ENCODE data around the gene MEOX1. TPM values are rescaled to one million over a fixed set of nuclear protein-coding genes. Genes with fewer than 3 reads are reported as not detected.

Gene MEOX1
- total RNA-seq, 4 donors from 2014 or later, result 2.7 to 6.4 (median 4.2) TPM

GRCh38 chr17:43664096-43664495, 2.4 kb upstream of the MEOX1 start:
- no peak for TF ChIP-seq POLR2AphosphoS5 (IDR thresholded peaks at IDR 0.05)
- no peak for TF ChIP-seq POLR2A (IDR thresholded peaks at IDR 0.05)
- TF ChIP-seq, protein P1, sequence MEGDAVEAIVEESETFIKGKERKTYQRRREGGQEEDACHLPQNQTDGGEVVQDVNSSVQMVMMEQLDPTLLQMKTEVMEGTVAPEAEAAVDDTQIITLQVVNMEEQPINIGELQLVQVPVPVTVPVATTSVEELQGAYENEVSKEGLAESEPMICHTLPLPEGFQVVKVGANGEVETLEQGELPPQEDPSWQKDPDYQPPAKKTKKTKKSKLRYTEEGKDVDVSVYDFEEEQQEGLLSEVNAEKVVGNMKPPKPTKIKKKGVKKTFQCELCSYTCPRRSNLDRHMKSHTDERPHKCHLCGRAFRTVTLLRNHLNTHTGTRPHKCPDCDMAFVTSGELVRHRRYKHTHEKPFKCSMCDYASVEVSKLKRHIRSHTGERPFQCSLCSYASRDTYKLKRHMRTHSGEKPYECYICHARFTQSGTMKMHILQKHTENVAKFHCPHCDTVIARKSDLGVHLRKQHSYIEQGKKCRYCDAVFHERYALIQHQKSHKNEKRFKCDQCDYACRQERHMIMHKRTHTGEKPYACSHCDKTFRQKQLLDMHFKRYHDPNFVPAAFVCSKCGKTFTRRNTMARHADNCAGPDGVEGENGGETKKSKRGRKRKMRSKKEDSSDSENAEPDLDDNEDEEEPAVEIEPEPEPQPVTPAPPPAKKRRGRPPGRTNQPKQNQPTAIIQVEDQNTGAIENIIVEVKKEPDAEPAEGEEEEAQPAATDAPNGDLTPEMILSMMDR (IDR thresholded peaks at IDR 0.05), result no peak
- no peak for TF ChIP-seq EP300 (IDR thresholded peaks at IDR 0.05)
- WGBS, result 88% methylated on average over 12 of the region's 12 CpGs

DNA sequence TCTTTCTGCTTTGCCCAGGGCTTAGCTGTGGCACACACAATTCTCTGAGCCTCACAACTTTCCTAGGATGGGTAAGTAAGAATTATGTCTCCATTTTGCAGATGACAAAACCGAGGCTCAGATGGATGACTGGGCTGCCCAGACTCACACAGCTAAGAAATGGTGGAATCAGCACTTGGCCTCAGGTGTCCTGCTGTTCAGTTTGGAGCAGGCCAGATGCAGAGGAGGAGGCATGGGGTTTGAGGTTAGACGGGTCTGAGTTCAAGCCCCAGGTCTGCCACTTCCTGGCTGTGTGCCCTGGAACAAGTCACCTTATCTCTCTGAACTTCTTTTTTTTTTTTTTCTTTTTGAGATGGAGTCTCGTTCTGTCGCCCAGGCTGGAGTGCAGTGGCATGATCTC, 1.7 kb upstream of the MEOX1 start:
- Histone ChIP-seq H3K4me3 (no peak overlapping the region), H3K27me3 (no peaks in the 10 kb centered on the region), H3K4me1 (peaks cover 24% of the 10 kb centered on the region), H3K27ac (no peak overlapping the region), H3K9me3 (no peaks in the 10 kb centered on the region), H3K36me3 (no peaks in the 10 kb centered on the region)
- no peak for DNase-seq (ENCODE audit: low spot score in 2 of 2)
- WGBS, result 89% methylated on average over 4 of the region's 4 CpGs
- TF ChIP-seq EP300 (IDR thresholded peaks at IDR 0.05) (no peak), POLR2A (IDR thresholded peaks at IDR 0.05) (no peak), POLR2AphosphoS5 (IDR thresholded peaks at IDR 0.05) (no peak)
- TF ChIP-seq, protein P1 (IDR thresholded peaks at IDR 0.05), result no peak

More at GRCh38 chr17:43664096-43664495, 2.4 kb upstream of the MEOX1 start:
- Histone ChIP-seq H3K27me3 (no peaks in the 10 kb centered on the region), H3K4me3 (no peak overlapping the region), H3K27ac (no peak overlapping the region), H3K4me1 (peaks cover 24% of the 10 kb centered on the region), H3K9me3 (no peaks in the 10 kb centered on the region), H3K36me3 (no peaks in the 10 kb centered on the region)
- no peak for DNase-seq (ENCODE audit: low spot score in 2 of 2)

GRCh38 chr17:43662413-43663141, 855 bp upstream of the MEOX1 start:
- H3K4me3 ChIP-seq, result no peak overlapping the region

GRCh38 chr17:43660816-43661493, 767 bp downstream of the MEOX1 start:
- Histone ChIP-seq H3K27ac (no peak overlapping the region), H3K36me3 (no peaks in the 10 kb centered on the region), H3K9me3 (no peaks in the 10 kb centered on the region), H3K4me3 (peak overlapping the region; percentile 23), H3K27me3 (no peaks in the 10 kb centered on the region), H3K4me1 (peaks cover 33% of the 10 kb centered on the region)
- DNase-seq (ENCODE audit: low spot score in 2 of 2), result no peak
- 70% methylated on average over 16 of the region's 16 CpGs for WGBS
- TF ChIP-seq POLR2A (IDR thresholded peaks at IDR 0.05), result no peak
- TF ChIP-seq EP300 (IDR thresholded peaks at IDR 0.05), result no peak
- no peak for TF ChIP-seq POLR2AphosphoS5 (IDR thresholded peaks at IDR 0.05)
- TF ChIP-seq, protein P1 (IDR thresholded peaks at IDR 0.05), result no peak

More at GRCh38 chr17:43662413-43663141, 855 bp upstream of the MEOX1 start:
- Histone ChIP-seq H3K4me1 (peaks cover 24% of the 10 kb centered on the region), H3K27ac (no peak overlapping the region), H3K36me3 (no peaks in the 10 kb centered on the region), H3K9me3 (no peaks in the 10 kb centered on the region), H3K27me3 (no peaks in the 10 kb centered on the region)
- no peak for TF ChIP-seq POLR2A (IDR thresholded peaks at IDR 0.05)
- TF ChIP-seq, protein P1 (IDR thresholded peaks at IDR 0.05), result no peak
- TF ChIP-seq EP300 (IDR thresholded peaks at IDR 0.05), result no peak
- TF ChIP-seq POLR2AphosphoS5 (IDR thresholded peaks at IDR 0.05), result no peak
- DNase-seq (ENCODE audit: low spot score in 2 of 2), result no peak
- 63% methylated on average over 12 of the region's 12 CpGs for WGBS

Measured in suprapubic skin (tissue), 4 donors.